AG09309 (cell line): ENCODE data around the gene SNCB.

Source experiments
- DNase-seq: peaks from one replicate; pipeline ENCODE4 v3.0.0-alpha.2; 2010; ENCODE audit warnings: low read depth
- H3K4me3 ChIP-seq: 2 replicates; pipeline ENCODE4 v1.5.1; 2011; ENCODE audit warnings: mild to moderate bottlenecking, low read depth, low read length, moderate library complexity; ENCODE audit not compliant: control insufficient read depth
- CTCF ChIP-seq: IDR thresholded peaks from 2 replicates; pipeline ENCODE4 v1.5.1; 2011; ENCODE audit warnings: mild to moderate bottlenecking, low read depth, low read length, inconsistent platforms; ENCODE audit not compliant: insufficient read depth, control insufficient read depth; ENCODE audit errors: missing control alignments

The SNCB gene

GRCh38 chr5:176629853-176630680 is at the start of gene SNCB, which contains the start of gene EIF4E1B:
Gene SNCB, minus strand, starts transcription at chr5:176630534. Its CDS starts 880 bp downstream, at chr5:176629654.
Gene EIF4E1B, plus strand, starts transcription at chr5:176630675. Its CDS starts 12,113 bp downstream, at chr5:176642788.
- no peak for DNase-seq
- peak within 1 kb of the TSS; percentile 29 for H3K4me3 ChIP-seq
- TF ChIP-seq CTCF, result no peak

DNA sequence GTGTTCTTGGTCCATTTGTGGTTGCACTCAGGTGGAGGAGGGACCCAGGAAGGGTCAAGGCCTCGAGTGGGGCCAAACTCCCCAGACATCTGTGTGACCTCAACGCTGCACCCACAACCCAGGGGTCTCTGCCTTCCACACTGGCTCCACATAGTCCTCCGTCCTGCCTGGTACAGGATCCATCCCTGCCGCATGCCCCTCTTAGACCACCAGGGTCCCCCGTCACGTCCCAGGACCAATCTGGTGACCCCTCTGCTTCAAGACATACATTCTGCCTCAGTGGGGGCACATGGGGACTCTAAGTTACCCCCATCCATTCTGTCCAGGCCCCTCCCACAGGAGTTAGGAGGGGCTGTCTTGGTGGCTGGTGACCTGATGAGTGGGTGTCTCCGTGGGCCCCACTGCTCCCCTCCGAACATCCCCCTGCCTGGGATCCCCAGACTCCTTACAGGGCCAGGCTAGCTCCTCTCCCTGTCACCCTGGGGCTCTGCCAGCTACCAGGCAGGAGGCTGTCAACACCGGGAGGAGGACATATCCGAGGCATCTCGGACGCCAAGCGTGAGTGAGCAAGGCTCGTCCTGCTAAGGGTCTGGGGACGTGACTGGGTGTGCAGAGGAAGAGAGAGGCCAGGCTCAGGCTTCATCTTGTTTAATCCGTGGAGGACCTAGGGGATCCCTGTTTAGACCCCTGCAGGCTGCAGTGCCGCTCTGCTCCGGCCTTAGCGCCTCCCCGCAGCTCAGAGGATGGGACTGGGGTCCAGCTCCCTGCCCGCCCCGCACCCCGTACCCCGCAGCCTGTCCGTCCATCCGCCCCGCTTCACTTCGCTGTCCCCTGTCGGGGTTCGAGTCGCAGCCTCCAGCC is 49.3 kb upstream of the SNCB start:
- no peak overlapping the region for H3K4me3 ChIP-seq
- DNase-seq, result no peak
- TF ChIP-seq CTCF, result no peak

DNA sequence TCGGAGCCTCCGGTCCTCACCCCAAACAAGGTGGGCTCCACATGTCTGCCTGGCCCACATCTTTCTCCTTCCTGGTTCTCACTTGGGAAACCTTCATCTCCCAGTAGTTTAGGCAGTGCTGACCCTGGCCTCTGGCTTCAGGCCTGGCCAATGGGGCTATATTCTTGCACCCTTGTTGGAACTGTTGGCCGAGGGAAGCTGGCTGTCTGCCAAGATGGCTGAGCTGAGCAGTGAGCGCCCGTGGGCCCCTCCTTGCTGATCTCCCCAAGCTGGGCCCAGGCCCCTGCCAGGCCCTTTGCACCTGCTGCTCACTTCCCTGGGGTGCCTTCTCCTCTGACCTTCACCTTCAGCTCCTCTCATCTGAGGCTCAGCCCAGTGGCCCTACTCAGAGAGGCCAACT is 48.2 kb upstream of the SNCB start:
- no peak for DNase-seq
- TF ChIP-seq CTCF, result no peak
- H3K4me3 ChIP-seq, result no peak overlapping the region

- TF ChIP-seq CTCF, result no peak
- H3K4me3 ChIP-seq, result no peak overlapping the region
- DNase-seq, result no peak
Measured at GRCh38 chr5:176677209-176677939, 47.0 kb upstream of the SNCB start.

- no peak overlapping the region for H3K4me3 ChIP-seq
- no peak for TF ChIP-seq CTCF
- no peak for DNase-seq
Measured at GRCh38 chr5:176676361-176676824, 46.1 kb upstream of the SNCB start.

DNA sequence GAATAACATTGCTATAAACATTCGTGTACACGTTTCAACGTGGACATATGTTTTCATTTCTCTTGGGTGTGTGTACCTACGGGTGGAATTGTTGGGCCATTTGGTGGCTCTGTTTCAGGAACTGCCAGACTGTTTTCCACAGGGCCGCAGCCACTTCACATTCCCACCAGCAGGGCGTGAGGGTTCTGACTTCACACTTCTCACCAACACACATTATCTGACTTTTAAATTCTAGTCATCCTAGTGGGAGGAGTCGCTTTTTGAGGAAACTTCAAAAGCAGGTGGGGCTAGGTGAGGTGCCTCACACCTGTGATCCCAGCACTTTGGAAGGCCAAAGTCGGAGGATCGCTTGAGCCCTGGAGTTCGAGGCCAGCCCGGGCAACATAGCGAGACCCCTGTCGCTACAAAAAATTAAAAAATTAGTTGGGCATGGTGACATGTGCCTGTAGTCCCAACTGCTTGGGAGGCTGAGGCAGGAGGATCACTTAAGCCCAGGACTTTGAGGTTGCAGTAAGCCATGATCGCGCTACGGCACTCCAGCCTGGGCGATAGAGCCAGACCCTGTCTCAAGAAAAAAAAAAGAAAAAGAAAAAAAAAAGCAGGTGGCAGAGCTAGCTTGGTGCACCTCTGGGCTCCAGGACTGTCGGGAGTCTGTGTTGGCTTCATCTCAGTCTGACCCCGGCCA is 45.5 kb upstream of the SNCB start:
- no peak for DNase-seq

More for the DNA sequence above, 45.5 kb upstream of the SNCB start:
- no peak overlapping the region for H3K4me3 ChIP-seq
- peak; percentile 52 for TF ChIP-seq CTCF
